Fibroblast of skin of right quadriceps (primary cell): ENCODE results near the gene MYO5A.
A peak's percentile ranks its signal among the peaks of the same experiment; 100 is the strongest.
"Not testable (repeated sequence)": the region's sequence is repeated elsewhere in the genome, so short reads cannot be mapped to it uniquely, and the experiment has no call there.

Experiments used
- DNase-seq: peaks from one replicate; pipeline ENCODE4 v3.0.0-alpha.2; 2013

The MYO5A gene

GRCh38 chr15:52416566-52416965 lies 112.1 kb downstream of the MYO5A start:
- DNase-seq = not testable (repeated sequence)

- DNase-seq = no peak
Measured at GRCh38 chr15:52415628-52416027, 113.1 kb downstream of the MYO5A start.

GRCh38 chr15:52414936-52415335 lies 113.7 kb downstream of the MYO5A start:
- DNase-seq = no peak

- DNase-seq = no peak
Measured at GRCh38 chr15:52408823-52409222, 119.9 kb downstream of the MYO5A start.

- DNase-seq = no peak
Measured at GRCh38 chr15:52407374-52407773, 121.3 kb downstream of the MYO5A start.

GRCh38 chr15:52406601-52407000 lies 122.1 kb downstream of the MYO5A start:
- peak; percentile 7 for DNase-seq

GRCh38 chr15:52405856-52406255 lies 122.8 kb downstream of the MYO5A start:
- DNase-seq = no peak

GRCh38 chr15:52397118-52397517 lies 131.6 kb downstream of the MYO5A start:
- no peak for DNase-seq

GRCh38 chr15:52394118-52394517 lies 134.6 kb downstream of the MYO5A start:
- DNase-seq = no peak

GRCh38 chr15:52392008-52392687 lies 136.5 kb downstream of the MYO5A start:
- DNase-seq = peak; percentile 29

GRCh38 chr15:52391069-52391468 lies 137.6 kb downstream of the MYO5A start:
- DNase-seq = no peak

- DNase-seq = no peak
Measured at GRCh38 chr15:52385670-52386069, 143.0 kb downstream of the MYO5A start.

- peak; percentile 10 for DNase-seq
Measured at GRCh38 chr15:52383100-52383588, 145.5 kb downstream of the MYO5A start.

GRCh38 chr15:52382647-52383046 lies 146.0 kb downstream of the MYO5A start:
- no peak for DNase-seq

GRCh38 chr15:52379395-52380106 lies 149.1 kb downstream of the MYO5A start:
- no peak for DNase-seq

GRCh38 chr15:52378746-52379394 lies 149.8 kb downstream of the MYO5A start:
- no peak for DNase-seq

- DNase-seq = peak; percentile 6
Measured at GRCh38 chr15:52370010-52370409, 158.7 kb downstream of the MYO5A start.

GRCh38 chr15:52369455-52369854 lies 159.2 kb downstream of the MYO5A start:
- no peak for DNase-seq

GRCh38 chr15:52369030-52369429 lies 159.7 kb downstream of the MYO5A start:
- DNase-seq = no peak

GRCh38 chr15:52368402-52368801 lies 160.3 kb downstream of the MYO5A start:
- no peak for DNase-seq

- peak; percentile 51 for DNase-seq
Measured at GRCh38 chr15:52362497-52362896, 166.2 kb downstream of the MYO5A start.

GRCh38 chr15:52361975-52362494 lies 166.6 kb downstream of the MYO5A start:
- DNase-seq = no peak

- no peak for DNase-seq
Measured at GRCh38 chr15:52361494-52361893, 167.2 kb downstream of the MYO5A start.
